CD4-positive, alpha-beta T cell treated with Interferon alpha-2 for 1 hour (primary cell): Measurements from ENCODE around the gene SCARB2.
A peak's percentile ranks its signal among the peaks of the same experiment; 100 is the strongest.

ENCODE experiments used
- DNase-seq, 2 donors: peaks; one replicate each; pipeline ENCODE4 v3.0.0-alpha.2; 2020 to 2022

SCARB2 gene

DNA sequence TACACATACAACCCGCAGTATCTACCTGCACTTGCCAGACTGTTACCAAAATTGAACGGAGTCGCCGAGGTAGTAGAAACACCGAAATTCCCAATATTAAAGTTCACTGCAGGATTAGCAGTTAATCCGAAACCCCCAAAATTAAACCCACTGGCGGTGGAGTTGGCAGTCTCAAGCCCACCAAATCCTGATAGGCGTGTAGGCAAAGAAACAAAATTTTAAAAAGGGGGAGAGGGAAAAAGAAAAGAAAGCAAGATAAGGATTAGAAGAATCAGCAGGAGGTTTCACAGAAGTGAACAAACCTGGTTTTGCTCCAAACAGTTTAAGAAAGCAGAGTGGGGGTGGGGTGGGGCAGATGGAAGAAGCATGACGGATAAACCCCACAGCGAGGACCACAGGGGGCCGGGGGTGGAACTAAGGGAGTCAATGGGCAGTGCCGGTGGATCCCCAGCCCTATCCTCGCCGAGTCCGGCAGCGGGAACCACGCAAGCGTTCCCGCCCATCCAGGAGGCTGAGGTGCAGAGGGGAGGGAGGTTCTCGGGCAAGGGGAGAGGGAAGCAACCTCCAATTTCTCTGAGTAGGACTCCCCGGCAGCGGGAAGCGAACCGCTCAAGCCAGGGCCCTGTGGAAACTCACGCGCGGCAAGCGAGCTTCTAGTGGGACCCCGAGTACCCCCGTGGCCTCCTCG, 66.0 kb downstream of the SCARB2 start:
- DNase-seq = peak; percentile 21 to 51

DNA sequence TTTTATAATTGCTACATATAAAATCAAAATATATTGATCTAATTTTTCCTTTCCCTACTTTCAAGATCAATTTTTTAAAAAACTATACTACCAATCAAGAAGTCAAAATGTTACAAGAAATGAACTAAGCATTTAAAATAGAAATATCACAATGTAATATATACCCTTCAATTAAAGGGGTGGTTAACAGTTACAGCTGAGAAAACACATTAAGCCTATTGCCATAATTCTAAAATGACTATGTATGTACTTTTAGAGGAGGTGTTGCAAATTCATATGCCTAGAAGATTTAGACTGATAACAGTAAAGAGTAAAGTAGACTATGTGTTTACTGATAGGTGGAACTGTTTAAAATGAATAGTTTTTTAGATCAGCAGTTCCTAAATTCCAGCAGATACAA, 69.1 kb downstream of the SCARB2 start:
- DNase-seq = no peak

DNA sequence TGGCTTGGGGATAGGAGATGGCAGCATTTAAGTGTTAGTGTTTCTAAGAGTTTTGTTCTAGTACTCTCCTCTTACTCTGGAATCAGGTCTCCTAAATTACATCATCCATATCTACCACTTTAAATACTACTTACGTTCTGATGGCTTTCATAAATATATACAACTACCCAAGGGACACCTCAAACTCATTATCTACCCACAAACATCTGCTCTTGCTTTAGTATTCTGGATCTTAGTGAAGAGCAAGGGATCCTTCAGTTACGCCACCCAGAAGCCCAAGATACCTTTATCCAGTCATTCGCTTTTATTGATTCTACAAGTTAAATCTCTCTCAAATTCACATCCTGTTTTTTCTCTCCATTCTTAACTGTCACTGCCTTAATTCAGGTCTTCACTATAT, 72.4 kb downstream of the SCARB2 start:
- DNase-seq = no peak

GRCh38 chr4:76127754-76128153, 85.9 kb downstream of the SCARB2 start:
- DNase-seq = no peak

DNA sequence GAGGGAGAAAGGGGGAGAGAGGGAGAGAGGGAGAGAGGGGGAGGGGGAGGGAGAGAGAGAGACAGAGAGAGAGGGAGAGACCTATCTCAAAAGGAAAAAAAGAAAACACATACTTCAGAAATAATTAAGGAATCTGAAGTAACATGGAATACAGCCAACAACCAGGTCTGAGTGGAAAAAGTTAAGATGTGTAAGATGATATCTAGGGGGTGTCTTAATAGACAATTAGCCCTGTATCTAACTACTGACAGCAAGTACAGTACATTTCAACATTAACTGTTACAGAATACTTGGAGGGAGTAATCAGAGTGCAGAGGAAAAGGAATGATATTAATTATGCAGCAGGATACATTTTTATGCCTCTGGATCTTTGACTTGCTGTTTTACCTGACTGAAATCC, 87.8 kb downstream of the SCARB2 start:
- no peak for DNase-seq

DNA sequence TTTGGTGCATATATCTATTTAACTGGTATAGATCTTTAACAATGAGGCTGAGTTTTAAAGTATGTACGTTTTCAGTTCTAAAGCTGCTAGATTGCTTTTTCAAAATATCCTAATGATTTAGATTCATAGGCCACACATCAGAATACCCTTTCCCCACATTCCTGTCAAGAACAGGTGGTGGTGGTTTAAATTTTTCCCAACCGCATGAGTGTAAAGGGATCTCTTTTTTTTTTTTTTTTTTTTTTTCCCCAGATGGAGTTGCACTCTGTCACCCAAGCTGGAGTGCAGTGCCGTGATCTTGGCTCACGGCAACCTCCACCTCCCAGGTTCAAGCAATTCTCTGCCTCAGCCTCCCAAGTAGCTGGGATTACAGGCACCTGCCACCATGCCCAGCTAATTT, 93.4 kb downstream of the SCARB2 start:
- DNase-seq = no peak

DNA sequence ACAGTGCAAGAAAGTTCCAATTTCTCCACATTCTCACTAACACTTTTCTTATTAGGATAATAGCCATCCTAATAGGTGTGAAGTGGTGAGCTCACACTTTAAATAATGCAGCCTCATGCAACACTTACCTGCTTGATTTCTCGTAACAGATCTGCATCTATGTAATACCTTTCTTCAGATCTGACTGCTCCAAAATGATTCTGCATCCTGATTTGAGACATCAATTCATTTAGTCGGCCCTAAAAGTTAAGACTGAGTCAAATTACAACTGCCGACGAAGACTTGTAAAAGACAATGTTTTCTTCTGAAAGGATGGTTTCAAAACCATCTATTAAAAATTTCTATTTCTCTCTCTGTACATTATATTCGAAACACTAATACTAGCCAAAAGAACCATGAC, 96.1 kb downstream of the SCARB2 start:
- no peak for DNase-seq

DNA sequence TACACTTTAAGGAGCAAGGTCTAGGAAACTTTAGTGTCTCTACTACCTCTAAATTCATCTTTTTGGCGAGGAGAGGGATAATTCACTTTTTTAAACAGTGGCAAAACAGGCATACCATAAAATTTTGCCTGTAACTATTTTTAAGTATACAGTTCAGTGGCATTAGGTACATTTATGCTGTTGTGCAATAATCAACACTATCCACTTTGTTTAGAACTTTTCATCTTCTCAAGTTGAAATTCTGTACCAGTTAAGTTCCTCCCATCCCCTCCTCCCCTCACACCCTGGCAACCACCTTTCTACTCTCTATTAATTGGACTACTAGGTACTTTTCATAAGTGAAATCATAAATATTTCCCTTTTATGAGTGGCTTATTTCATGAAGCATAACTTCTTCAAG, 96.8 kb downstream of the SCARB2 start:
- no peak for DNase-seq
